ENCODE results near the gene USP13.
A peak's percentile ranks its signal among the peaks of the same experiment; 100 is the strongest.
"Not testable (repeated sequence)": the region's sequence is repeated elsewhere in the genome, so short reads cannot be mapped to it uniquely, and the experiment has no call there.

Gene USP13

DNA sequence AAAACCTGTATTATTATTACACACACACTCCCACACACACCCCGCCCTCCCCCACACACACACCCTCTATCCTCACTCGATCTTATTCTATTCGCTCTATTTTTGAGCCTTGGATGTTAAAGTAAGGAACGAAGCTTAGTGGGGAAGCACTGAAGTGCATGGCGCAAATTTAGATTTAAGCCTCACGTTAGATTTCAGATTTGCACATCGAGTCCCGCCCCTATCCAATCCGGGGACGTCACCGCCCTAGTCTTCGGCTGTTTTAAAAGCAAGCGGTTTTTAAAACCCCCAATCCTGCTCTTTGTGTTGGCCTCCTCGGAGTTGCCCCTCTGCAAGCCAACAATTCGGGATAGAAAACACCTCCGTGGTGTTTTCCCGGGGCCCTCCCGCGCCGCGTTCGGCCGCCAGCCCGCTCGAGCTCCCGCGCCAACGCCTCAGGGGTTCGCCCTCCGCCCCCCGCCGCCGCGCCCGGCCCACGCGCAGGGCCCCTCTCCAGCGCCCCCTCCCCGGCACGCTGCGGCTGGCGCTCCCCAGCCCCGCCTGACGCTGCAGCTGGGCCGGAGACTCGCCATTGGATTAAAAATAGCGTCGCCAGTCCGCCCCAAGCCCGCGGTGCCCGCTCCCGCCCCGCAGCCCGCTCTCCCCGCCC lies at the start of gene USP13:
Gene USP13 (plus strand): TSS at position 594 of the 649 bp plus-strand sequence. CDS start 186 bp downstream, outside the sequence.
- peak; percentile 92 for DNase-seq

DNA sequence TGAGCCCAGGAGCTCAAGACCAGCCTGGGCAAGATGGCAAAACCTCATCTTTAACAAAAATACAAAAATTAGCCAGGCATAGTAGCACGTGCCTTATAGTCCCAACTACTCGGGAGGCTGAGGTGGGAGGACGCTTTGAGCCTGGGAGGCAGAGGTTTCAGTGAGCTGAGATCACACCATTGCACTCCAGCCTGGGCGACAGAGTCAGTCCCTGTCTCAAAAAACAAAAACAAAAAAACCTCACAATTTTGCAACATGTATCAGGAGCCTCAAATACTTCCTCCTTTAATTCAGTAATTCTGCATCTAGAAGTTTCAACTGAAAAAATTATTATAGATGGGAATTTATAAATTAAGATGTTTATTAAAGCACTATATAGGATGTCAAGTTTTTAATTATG lies 49.5 kb upstream of the USP13 start:
- DNase-seq, result no peak

- DNase-seq, result no peak
Measured at GRCh38 chr3:179603831-179604230, 49.0 kb upstream of the USP13 start.

DNA sequence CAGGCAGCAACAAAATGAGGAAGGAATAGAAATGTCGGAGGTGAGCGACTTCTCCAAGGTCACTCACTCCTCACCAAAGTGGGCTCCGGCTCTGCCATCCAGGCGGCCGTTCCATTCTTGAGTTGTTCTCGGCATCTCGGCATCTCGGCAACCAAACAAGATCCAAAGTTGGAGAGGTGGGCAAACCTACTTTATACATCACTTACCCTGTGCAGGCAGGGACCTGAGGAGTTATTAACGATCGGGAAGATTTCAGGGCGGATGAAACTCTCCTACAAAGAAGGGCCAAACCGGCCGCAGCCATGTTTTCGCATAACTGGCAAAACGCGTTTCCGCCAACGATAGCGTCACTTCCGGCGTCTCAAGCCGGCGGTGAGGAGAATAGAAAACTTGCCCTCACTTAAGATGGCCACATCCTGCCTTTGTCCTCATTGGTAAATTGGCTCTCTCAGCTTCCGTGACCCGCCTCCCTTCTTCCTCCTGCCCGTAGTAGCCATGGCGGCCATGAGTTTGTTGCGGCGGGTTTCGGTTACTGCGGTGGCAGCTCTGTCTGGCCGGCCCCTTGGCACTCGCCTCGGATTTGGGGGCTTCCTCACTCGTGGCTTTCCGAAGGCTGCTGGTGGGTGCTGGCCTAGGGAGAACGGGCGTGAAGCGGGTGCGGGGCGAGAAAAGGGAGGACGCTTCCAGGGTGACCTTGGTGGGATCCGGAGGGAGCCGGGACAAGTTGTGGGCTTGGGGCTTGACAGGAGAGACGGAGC lies 48.3 kb upstream of the USP13 start, which contains the start of the genes MRPL47 and NDUFB5:
Gene MRPL47 (minus strand): TSS at position 318 of the 758 bp plus-strand sequence. CDS start 14 bp downstream, at position 304.
Gene NDUFB5 (plus strand): TSS at position 474 of the 758 bp plus-strand sequence. CDS start 22 bp downstream, at position 496.
- DNase-seq, result peak; percentile 99

- no peak for DNase-seq
Measured at GRCh38 chr3:179606534-179607085, 46.2 kb upstream of the USP13 start.

DNA sequence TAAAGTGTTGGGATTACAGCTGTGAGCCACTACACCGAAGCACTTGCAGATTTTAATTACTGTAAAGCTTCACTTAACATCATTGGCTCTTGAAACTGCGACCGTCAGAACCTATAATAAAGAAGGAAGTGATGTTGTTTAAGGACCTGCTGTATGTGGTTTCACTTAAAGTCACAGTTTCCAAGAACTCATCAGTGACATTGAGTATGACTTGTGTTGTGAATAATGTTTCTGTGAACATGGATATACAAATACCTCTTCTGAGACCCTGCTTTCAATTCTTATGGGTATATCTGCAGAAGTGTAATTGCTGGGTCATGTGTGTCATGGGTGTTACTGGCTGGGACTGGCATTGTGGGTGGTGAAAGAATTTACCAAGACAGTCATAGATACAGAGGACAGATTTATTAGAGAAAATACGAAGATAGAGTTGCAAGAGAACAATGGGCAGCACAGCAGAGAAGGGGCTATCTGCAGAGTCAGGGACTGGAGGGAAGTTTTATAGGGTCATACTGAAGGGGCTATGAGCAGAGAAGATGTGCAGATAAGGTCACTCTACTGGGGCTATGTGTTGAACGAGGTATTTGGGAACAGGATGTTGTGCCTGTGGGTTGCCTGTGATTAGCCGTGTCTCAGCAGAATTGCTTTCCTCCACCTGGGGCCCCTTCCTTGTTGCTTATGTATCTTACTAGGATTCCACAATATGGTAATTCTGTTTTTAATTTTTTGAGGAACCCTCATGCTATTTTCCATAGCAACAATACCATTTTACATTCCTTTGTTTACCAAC lies 43.7 kb upstream of the USP13 start:
- DNase-seq, result no peak

DNA sequence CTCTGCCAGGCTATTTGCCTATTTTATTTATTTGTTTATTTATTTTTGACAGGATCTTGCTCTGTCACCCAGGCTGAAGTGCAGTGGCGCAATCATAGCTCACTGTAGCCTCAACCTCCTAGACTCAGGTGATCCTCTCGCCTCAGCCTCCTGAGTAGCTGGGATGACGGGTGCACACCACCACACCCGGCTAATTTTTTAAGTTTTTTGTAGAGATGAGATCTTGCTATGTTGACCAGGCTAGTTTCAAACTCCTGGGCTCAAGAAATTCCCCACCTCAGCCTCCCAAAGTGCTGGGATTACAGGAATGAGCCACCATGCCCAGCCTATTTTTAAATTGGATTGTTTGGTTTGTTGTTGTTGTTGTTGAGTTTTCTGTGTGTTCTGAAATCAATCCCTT lies 42.8 kb upstream of the USP13 start:
- no peak for DNase-seq

- no peak for DNase-seq
Measured at GRCh38 chr3:179613807-179614206, 39.0 kb upstream of the USP13 start.

DNA sequence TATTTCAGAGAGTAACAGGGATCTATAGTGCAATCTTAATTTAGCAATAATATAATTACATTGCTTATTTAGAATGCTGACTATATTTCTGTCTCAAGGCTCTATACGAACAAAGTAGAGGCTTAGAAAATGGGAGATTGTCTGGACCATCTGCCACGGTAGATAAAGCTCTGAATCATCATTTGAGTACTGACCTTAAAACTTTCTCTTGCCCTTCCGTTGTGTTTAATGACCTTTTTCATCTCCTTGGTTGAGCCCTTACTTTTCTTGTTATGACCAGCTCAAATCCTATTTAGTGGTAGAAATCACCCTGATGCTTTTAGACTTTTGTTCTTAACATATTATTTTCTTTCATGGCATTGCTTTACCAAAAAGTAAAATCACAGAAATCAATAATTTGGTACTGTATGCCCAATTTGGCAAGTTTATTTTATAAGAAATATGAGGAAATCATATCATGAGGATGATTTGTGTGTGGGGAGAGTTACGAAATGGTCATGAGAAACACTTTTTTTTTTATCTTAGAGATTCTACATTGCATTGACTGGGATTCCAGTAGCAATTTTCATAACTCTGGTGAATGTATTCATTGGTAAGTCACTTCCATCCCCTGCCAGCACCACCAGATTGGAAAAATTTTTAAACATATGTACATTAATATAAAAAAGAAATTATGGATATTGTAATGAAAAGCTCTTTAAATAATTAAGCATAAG lies 37.2 kb upstream of the USP13 start:
- no peak for DNase-seq

- DNase-seq, result no peak
Measured at GRCh38 chr3:179622023-179622422, 30.8 kb upstream of the USP13 start.

DNA sequence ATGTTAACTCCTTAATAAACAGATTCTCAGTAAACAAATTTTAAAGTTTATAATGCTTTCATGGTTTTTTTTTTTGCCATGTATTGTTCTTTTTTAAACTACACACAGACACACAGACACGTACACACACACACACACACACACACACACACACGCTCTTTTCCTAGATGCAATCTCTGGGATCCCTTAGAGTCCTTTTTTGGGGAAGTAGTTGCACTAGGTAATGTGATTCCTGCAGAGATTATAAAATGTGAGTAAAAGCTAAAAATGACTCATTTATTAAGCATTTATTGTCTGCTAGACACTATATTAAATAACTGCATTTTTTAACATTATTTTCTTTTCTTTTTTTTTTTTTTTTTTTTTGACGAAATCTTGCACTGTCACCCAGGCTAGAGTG lies 28.4 kb upstream of the USP13 start:
- no peak for DNase-seq

DNA sequence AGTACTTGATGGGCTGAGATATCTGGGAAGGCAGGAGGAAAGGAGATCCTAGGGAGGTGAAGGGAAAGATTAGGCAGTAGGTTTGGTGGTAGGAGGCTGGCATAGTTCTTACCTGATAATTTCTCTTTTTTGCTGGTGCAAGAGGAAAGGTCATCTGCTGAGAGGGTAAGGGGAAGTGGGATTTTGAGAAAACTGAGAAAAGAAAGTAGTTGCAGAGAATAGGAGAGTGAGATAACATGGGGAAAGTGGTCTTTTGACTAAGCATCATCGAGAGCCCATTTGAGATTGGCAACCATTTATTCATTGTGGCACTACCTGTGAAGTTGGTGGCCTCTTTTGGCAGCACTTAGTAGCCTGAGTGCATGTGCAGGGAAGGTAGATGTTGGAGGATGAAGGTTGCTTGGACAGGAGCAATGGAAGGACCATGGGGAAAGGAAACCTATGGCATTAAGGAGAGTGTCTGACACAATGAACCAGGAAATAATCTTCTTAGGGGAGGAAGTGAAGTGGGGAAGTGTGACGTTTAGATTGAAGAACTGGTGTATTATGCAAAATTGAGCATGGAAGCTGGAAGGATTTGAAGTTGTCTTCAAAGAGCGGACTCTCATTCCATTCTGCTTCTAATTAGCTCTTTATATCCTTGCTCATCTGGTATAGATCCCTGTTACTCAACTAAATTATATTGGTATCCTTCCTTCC lies 21.9 kb upstream of the USP13 start:
- DNase-seq, result no peak

DNA sequence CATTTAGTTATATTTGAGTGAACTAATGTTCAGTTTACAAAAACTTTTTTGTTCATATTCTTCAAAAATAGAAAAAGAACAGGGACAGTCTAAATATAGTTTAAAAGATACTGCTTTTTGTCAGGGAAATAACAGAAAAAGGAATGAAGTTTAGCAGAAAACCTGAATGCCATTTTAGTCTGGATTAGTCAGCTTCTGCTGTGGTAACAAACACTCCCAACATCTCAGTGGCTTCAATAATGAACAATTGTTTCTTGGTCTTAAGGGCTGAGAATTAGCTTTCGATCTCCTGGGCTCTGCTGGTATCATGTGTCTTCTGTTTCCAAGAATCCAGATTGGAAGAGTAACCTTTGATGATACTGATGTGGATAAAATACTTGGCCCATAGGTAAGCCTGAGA lies 12.4 kb upstream of the USP13 start:
- DNase-seq, result no peak

- no peak for DNase-seq
Measured at GRCh38 chr3:179642871-179643270, 10.0 kb upstream of the USP13 start.

- not testable (repeated sequence) for DNase-seq
Measured at GRCh38 chr3:179643837-179644236, 9.0 kb upstream of the USP13 start.

DNA sequence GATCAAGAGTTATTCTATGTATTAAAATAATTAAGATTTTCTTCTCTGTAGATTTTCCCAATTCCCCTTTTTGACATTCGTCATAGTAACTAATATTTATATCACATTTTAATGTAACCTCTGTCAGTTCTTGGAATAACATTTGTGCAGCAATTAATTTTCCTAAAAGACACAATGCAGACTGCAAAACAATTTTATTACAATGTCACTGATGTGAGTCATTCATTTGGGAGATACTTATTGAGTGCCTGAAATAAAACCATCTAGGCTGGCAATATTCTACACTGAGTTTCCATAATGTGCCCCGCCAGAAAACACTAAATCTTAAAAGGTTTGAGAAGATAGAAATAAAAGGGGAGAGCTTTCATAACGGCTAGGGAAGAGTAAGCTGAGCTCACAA lies 6.7 kb upstream of the USP13 start:
- DNase-seq, result no peak

- DNase-seq, result no peak
Measured at GRCh38 chr3:179651687-179652446, 973 bp upstream of the USP13 start.

DNA sequence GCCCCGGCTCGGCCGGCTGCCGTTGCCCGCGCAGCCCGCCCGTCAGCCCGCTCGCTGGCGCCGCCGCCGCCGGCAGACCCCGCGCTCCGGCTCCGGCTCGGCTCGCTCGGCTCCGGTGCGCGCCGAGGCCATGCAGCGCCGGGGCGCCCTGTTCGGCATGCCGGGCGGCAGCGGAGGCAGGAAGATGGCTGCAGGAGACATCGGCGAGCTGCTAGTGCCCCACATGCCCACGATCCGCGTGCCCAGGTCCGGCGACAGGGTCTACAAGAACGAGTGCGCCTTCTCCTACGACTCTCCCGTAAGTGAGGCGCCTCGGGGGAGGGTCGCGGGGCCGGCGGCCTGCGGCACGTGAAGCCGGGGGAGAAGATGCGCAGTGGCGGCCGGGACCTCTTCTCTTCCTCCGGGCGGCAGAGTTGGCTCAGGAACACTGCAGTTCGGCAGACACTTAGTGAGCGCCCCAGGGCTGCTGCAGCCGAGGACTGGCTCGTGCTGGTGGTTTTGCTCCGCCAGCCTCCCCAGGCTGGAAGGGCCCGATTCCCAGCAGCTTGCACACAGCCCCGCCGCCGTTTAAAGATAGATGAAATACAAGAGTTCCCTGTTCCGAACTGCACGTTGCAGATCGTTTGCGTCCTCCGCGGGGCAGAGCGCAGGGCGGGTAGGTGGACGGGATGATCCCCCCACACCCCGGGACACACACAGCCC lies 407 bp downstream of the USP13 start:
- DNase-seq, result peak; percentile 85

- no peak for DNase-seq
Measured at GRCh38 chr3:179655236-179655635, 2.4 kb downstream of the USP13 start.

DNA sequence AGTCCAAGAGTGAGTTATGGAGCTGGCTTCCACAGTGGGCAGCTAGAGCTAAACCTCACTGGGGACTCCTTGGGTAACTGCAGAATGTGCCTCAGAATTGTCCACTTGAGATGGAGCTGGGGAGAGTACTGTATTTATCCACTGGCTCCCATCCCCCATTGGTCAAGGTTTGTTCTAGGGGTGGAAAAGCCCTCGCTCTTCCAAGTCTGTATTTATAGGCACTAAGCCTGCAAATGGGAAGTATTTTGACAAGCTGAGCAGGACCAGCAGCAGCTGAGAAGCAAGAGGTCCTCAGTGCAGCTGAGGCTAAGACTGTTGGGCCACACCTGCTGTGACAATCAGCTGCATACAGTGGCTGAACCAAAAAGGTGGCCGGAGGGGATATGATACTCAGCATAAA lies 5.8 kb downstream of the USP13 start:
- no peak for DNase-seq
